HepG2 (cell line): ENCODE results near the gene DAB1. TPM values are rescaled to one million over a fixed set of nuclear protein-coding genes. Genes with fewer than 3 reads are reported as not detected.

Experiments used
- ATAC-seq: fragments of 200-7000 bp; cut with Tn5 transposase; 3 replicates; pipeline ENCODE4 v1.9.1; 2020; ENCODE audit warnings: mild to moderate bottlenecking, moderate library complexity
- BruUV-seq: library from RNA; stranded (reverse); fragments of 400-500 nt; replicated peaks from 2 replicates; lab custom pipeline; 2021; lab: Mats Ljungman, UMichigan
- CTCF ChIA-PET: fragments of 300-600 bp; formaldehyde crosslinking; extraction: SDS; loops from one replicate; lab custom pipeline; 2021; ENCODE audit warnings: low total read pairs, inconsistent platforms, low intra/inter-chr PET ratio; lab: Yijun Ruan, JAX
- POLR2A ChIA-PET: fragments of 350-600 bp; sonication (Branson Sonifier 250); formaldehyde crosslinking; loops from one replicate; lab custom pipeline; 2020; ENCODE audit warnings: antibody characterized with exemption, inconsistent platforms; lab: Yijun Ruan, JAX
- DNase-seq: peaks from one replicate; pipeline ENCODE4 v3.0.0-alpha.2; 2015; ENCODE audit warnings: low spot score
- FAIRE-seq: peaks from 3 replicates; lab custom pipeline; 2011; peaks lifted over from hg19 to GRCh38; lab: Jason Lieb, UNC
- H2AFZ ChIP-seq: one replicate; pipeline ENCODE4 v1.6.1; 2011; ENCODE audit warnings: low read length, inconsistent platforms
- H3K27ac ChIP-seq: fragments of 300-600 bp; 3 replicates; pipeline ENCODE4 v1.8.0; 2011; ENCODE audit warnings: mixed run types, mild to moderate bottlenecking, mixed read lengths, low read length, inconsistent platforms; ENCODE audit not compliant: insufficient read depth; ENCODE audit errors: extremely low read length
- H3K27me3 ChIP-seq, 2 experiments: fragments of 200-600 bp in 1 of 2; 2 replicates in 1 of 2; 3 replicates in 1 of 2; pipeline versions ENCODE4 v1.6.0 to v1.8.0; 2011; ENCODE audit warnings: low read length in 2 of 2, mild to moderate bottlenecking in 2 of 2, moderate library complexity in 2 of 2, inconsistent platforms in 1 of 2; ENCODE audit not compliant: insufficient read depth in 2 of 2, control insufficient read depth in 1 of 2
- H3K36me3 ChIP-seq, 2 experiments: fragments of 200-600 bp in 1 of 2; replicated peaks in 1 of 2; 2 replicates in 1 of 2; 3 replicates in 1 of 2; pipeline versions ENCODE4 v1.5.1 to v1.8.0; 2011; ENCODE audit warnings: low read length in 2 of 2, inconsistent platforms in 1 of 2; ENCODE audit not compliant: insufficient read depth in 2 of 2, control insufficient read depth in 1 of 2
- H3K4me1 ChIP-seq: 2 replicates; pipeline ENCODE4 v1.5.1; 2012; ENCODE audit warnings: low read length, inconsistent platforms; ENCODE audit not compliant: insufficient read depth
- H3K4me2 ChIP-seq: 2 replicates; pipeline ENCODE4 v1.6.0; 2011; ENCODE audit warnings: low read depth, low read length, inconsistent platforms
- H3K4me3 ChIP-seq, 3 experiments: fragments of 200-600 bp in 1 of 3; sonication (generic), shearing (Covaris generic) in 1 of 3; replicated peaks in 1 of 3; 2 replicates each; pipeline ENCODE4 v1.5.1; 2011 to 2016; ENCODE audit warnings: low read length in 3 of 3, inconsistent platforms in 2 of 3, low read depth in 2 of 3, mild to moderate bottlenecking in 2 of 3, control low read depth in 1 of 3, mixed read lengths in 1 of 3; ENCODE audit not compliant: insufficient read depth in 1 of 3
- H3K79me2 ChIP-seq: one replicate; pipeline ENCODE4 v1.6.1; 2011; ENCODE audit warnings: low read length, inconsistent platforms; ENCODE audit not compliant: insufficient read depth
- H3K9ac ChIP-seq: 2 replicates; pipeline ENCODE4 v1.6.0; 2011; ENCODE audit warnings: mild to moderate bottlenecking, low read depth, low read length, inconsistent platforms; ENCODE audit not compliant: insufficient read depth
- H3K9me3 ChIP-seq: 2 replicates; pipeline ENCODE4 v1.5.1; 2012; ENCODE audit warnings: mild to moderate bottlenecking, low read length
- H4K20me1 ChIP-seq: 2 replicates; pipeline ENCODE4 v1.6.0; 2011; ENCODE audit warnings: inconsistent platforms, mild to moderate bottlenecking, low read length, moderate library complexity; ENCODE audit not compliant: insufficient read depth
- CBX5 ChIP-seq: sonication (generic); formaldehyde crosslinking; IDR thresholded peaks from 2 replicates; pipeline ENCODE4 v1.4.0; 2020; ENCODE audit warnings: missing genetic modification reagents, borderline replicate concordance
- CHD2 ChIP-seq: IDR thresholded peaks from 2 replicates; pipeline ENCODE4 v1.6.1; 2011; ENCODE audit warnings: low read depth, low read length, improper control_type of control experiment
- FLYWCH1 ChIP-seq: sonication (generic); formaldehyde crosslinking; IDR thresholded peaks from 2 replicates; pipeline ENCODE4 v1.8.1; 2023; ENCODE audit warnings: mild to moderate bottlenecking, missing genetic modification reagents
- HOXA7 ChIP-seq: sonication (generic); formaldehyde crosslinking; IDR thresholded peaks from 2 replicates; pipeline ENCODE4 v1.8.1; 2022; ENCODE audit warnings: mild to moderate bottlenecking, missing genetic modification reagents, moderate library complexity
- JUNB ChIP-seq: sonication (generic); formaldehyde crosslinking; IDR thresholded peaks from 2 replicates; pipeline ENCODE4 v1.8.0; 2022; ENCODE audit warnings: missing genetic modification reagents, mild to moderate bottlenecking, borderline replicate concordance
- NFIB ChIP-seq: sonication (generic); formaldehyde crosslinking; IDR thresholded peaks from 2 replicates; pipeline ENCODE4 v1.9.0; 2021; ENCODE audit warnings: missing genetic modification reagents, mild to moderate bottlenecking, borderline replicate concordance
- THYN1 ChIP-seq: sonication (generic); formaldehyde crosslinking; IDR thresholded peaks from 2 replicates; pipeline ENCODE4 v1.8.1; 2023; ENCODE audit warnings: low read depth, mild to moderate bottlenecking, moderate library complexity, missing genetic modification reagents, borderline replicate concordance
- ZBTB7B ChIP-seq: sonication (generic); formaldehyde crosslinking; IDR thresholded peaks from 2 replicates; pipeline ENCODE4 v1.4.0; 2020; ENCODE audit warnings: missing genetic modification reagents
- ZFP36L1 ChIP-seq: sonication (generic); formaldehyde crosslinking; IDR thresholded peaks from 2 replicates; pipeline ENCODE4 v1.8.0; 2022; ENCODE audit warnings: mild to moderate bottlenecking, missing genetic modification reagents, moderate library complexity
- ZNF138 ChIP-seq: sonication (generic); formaldehyde crosslinking; IDR thresholded peaks from 2 replicates; pipeline ENCODE4 v1.5.0; 2020; ENCODE audit warnings: mild to moderate bottlenecking, low read depth, missing genetic modification reagents
- ZNF329 ChIP-seq: sonication (generic); formaldehyde crosslinking; IDR thresholded peaks from 2 replicates; pipeline ENCODE4 v1.9.0; 2021; ENCODE audit warnings: low read depth, mild to moderate bottlenecking, missing genetic modification reagents
- ZNF724P ChIP-seq: sonication (generic); formaldehyde crosslinking; IDR thresholded peaks from 2 replicates; pipeline ENCODE4 v1.8.0; 2022; ENCODE audit warnings: missing genetic modification reagents, borderline replicate concordance
- ZNF790 ChIP-seq: sonication (generic); formaldehyde crosslinking; IDR thresholded peaks from 2 replicates; pipeline ENCODE4 v1.8.0; 2022; ENCODE audit warnings: missing genetic modification reagents, mild to moderate bottlenecking, borderline replicate concordance
- ZNF800 ChIP-seq: sonication (generic); formaldehyde crosslinking; IDR thresholded peaks from 2 replicates; pipeline ENCODE4 v1.4.0; 2020; ENCODE audit warnings: missing genetic modification reagents
- ZNF891 ChIP-seq: sonication (generic); formaldehyde crosslinking; IDR thresholded peaks from 2 replicates; pipeline ENCODE4 v1.5.0; 2020; ENCODE audit warnings: mild to moderate bottlenecking, missing genetic modification reagents
- WGBS: methylation state at CpG from one replicate; pipeline ENCODE4 v1.1.6; 2017; ENCODE audit warnings: low lambda C conversion rate; 5-methylcytosine and 5-hydroxymethylcytosine counted together
- in situ Hi-C: cut with HindIII; loops from 2 replicates; pipeline ENCODE4 v1.10.0; 2017; ENCODE audit warnings: low pct_unique_long_range_greater_than_20kb; ENCODE audit not compliant: extremely low pct_ligation_motif_present
- intact Hi-C: fragments of 100-400 bp; cut with micrococcal nuclease; formaldehyde crosslinking; loops from one replicate; pipeline ENCODE4 v1.10.0; 2022; ENCODE audit not compliant: unreplicated experiment
- polyA plus RNA-seq, 8 experiments: library from polyadenylated mRNA; depleted of rRNA in 3 of 8; stranded (reverse) in 7 of 8; unstranded in 1 of 8; fragments of >200 nt; fragmentation: Illumina TruSeq in 4 of 8; extraction: Trizol in 4 of 8; gene quantifications; 2 replicates each; pipeline versions ENCODE4 v1.2.1 to v1.2.3, GENCODE V29; 2011 to 2016; ENCODE audit warnings: low read depth in 4 of 8, missing spikeins in 1 of 8, mixed read lengths in 1 of 8; ENCODE audit not compliant: insufficient read depth in 1 of 8
- total RNA-seq, 5 experiments: library from RNA; depleted of rRNA; stranded (reverse); fragments of >200 nt; fragmentation: Illumina TruSeq; extraction: Trizol; gene quantifications; 2 replicates each; pipeline ENCODE4 v1.2.3, GENCODE V29; 2016; ENCODE audit warnings: low read depth in 1 of 5
- TF ChIP-seq, protein P1 (sequence below): sonication (generic); formaldehyde crosslinking; IDR thresholded peaks from 2 replicates; pipeline ENCODE4 v1.5.1; 2020; ENCODE audit warnings: mild to moderate bottlenecking, missing genetic modification reagents, moderate library complexity
- TF ChIP-seq, protein P2 (sequence below): sonication (generic); formaldehyde crosslinking; IDR thresholded peaks from 2 replicates; pipeline ENCODE4 v1.4.0; 2020; ENCODE audit warnings: missing genetic modification reagents, borderline replicate concordance

DAB1 gene
- total and polyA plus RNA-seq, 2 of the 13 experiments (the other 11 are each of a cell fraction or from before 2014, with no cell fraction given), result 0.04 to 0.13 TPM

DNA sequence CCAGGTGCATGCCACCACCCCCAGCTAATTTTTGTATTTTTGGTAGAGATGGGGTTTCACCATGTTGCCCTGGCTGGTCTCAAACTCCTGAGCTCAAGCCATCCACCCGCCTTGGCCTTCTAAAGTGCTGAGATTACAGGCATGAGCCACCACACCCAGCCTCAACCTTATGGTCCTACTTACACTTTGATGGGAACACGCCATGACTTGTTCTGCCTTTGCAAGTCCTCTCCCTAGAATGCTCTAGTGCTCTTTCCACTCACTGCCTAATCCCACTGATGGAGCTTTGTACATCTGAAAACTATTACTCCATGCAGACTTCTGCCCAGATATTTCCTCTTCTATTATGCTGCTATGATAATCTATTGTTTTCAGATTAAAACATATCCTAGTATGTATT is 174.3 kb downstream of the DAB1 start (continued):
- TF ChIP-seq, protein P1, sequence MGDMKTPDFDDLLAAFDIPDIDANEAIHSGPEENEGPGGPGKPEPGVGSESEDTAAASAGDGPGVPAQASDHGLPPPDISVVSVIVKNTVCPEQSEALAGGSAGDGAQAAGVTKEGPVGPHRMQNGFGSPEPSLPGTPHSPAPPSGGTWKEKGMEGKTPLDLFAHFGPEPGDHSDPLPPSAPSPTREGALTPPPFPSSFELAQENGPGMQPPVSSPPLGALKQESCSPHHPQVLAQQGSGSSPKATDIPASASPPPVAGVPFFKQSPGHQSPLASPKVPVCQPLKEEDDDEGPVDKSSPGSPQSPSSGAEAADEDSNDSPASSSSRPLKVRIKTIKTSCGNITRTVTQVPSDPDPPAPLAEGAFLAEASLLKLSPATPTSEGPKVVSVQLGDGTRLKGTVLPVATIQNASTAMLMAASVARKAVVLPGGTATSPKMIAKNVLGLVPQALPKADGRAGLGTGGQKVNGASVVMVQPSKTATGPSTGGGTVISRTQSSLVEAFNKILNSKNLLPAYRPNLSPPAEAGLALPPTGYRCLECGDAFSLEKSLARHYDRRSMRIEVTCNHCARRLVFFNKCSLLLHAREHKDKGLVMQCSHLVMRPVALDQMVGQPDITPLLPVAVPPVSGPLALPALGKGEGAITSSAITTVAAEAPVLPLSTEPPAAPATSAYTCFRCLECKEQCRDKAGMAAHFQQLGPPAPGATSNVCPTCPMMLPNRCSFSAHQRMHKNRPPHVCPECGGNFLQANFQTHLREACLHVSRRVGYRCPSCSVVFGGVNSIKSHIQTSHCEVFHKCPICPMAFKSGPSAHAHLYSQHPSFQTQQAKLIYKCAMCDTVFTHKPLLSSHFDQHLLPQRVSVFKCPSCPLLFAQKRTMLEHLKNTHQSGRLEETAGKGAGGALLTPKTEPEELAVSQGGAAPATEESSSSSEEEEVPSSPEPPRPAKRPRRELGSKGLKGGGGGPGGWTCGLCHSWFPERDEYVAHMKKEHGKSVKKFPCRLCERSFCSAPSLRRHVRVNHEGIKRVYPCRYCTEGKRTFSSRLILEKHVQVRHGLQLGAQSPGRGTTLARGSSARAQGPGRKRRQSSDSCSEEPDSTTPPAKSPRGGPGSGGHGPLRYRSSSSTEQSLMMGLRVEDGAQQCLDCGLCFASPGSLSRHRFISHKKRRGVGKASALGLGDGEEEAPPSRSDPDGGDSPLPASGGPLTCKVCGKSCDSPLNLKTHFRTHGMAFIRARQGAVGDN, result no peak
- TF ChIP-seq THYN1 (CRISPR knock-in tag), result no peak

GRCh38 chr1:57248830-57249229 is 175.0 kb downstream of the DAB1 start:
- intact Hi-C loops, result no loop called here
- ChIA-PET CTCF (no interaction called here), POLR2A (no interaction called here)
- H3K9me3 ChIP-seq, result peaks cover 8% of the 10 kb centered on the region; the same call in 1 of the 2 replicates
- H3K4me1 ChIP-seq, result no peaks in the 10 kb centered on the region
- ATAC-seq, result no peak
- WGBS, result 55% methylated on average over 3 of the region's 3 CpGs
- no peak overlapping the region for H2AFZ ChIP-seq
- no peak for FAIRE-seq
- no peak overlapping the region for H3K4me3 ChIP-seq
- in situ Hi-C loops, result no loop called here
- H3K27ac ChIP-seq, result no peak overlapping the region
- no TSS peak for BruUV-seq
- H3K4me2 ChIP-seq, result no peak overlapping the region
- no peak for DNase-seq
- H3K9ac ChIP-seq, result no peak overlapping the region
- H4K20me1 ChIP-seq, result no peaks in the 10 kb centered on the region
- no peaks in the 10 kb centered on the region for H3K79me2 ChIP-seq
- H3K27me3 ChIP-seq, result no peaks in the 10 kb centered on the region
- H3K36me3 ChIP-seq, result no peaks in the 10 kb centered on the region
- TF ChIP-seq ZNF800 (CRISPR knock-in tag) (no peak), ZFP36L1 (CRISPR knock-in tag) (no peak), FLYWCH1 (CRISPR knock-in tag) (no peak), ZNF790 (CRISPR knock-in tag) (no peak), JUNB (CRISPR knock-in tag) (no peak), CHD2 (no peak), CBX5 (CRISPR knock-in tag) (no peak), ZNF138 (CRISPR knock-in tag) (no peak), NFIB (CRISPR knock-in tag) (no peak), ZBTB7B (CRISPR knock-in tag) (no peak), HOXA7 (CRISPR knock-in tag) (no peak), ZNF724P (no peak), ZNF329 (CRISPR knock-in tag) (no peak), ZNF891 (no peak)
- TF ChIP-seq, protein P2, sequence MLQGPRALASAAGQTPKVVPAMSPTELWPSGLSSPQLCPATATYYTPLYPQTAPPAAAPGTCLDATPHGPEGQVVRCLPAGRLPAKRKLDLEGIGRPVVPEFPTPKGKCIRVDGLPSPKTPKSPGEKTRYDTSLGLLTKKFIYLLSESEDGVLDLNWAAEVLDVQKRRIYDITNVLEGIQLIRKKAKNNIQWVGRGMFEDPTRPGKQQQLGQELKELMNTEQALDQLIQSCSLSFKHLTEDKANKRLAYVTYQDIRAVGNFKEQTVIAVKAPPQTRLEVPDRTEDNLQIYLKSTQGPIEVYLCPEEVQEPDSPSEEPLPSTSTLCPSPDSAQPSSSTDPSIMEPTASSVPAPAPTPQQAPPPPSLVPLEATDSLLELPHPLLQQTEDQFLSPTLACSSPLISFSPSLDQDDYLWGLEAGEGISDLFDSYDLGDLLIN (CRISPR knock-in tag), result no peak
